ENCODE data around the gene TMEM250.

The TMEM250 gene

DNA sequence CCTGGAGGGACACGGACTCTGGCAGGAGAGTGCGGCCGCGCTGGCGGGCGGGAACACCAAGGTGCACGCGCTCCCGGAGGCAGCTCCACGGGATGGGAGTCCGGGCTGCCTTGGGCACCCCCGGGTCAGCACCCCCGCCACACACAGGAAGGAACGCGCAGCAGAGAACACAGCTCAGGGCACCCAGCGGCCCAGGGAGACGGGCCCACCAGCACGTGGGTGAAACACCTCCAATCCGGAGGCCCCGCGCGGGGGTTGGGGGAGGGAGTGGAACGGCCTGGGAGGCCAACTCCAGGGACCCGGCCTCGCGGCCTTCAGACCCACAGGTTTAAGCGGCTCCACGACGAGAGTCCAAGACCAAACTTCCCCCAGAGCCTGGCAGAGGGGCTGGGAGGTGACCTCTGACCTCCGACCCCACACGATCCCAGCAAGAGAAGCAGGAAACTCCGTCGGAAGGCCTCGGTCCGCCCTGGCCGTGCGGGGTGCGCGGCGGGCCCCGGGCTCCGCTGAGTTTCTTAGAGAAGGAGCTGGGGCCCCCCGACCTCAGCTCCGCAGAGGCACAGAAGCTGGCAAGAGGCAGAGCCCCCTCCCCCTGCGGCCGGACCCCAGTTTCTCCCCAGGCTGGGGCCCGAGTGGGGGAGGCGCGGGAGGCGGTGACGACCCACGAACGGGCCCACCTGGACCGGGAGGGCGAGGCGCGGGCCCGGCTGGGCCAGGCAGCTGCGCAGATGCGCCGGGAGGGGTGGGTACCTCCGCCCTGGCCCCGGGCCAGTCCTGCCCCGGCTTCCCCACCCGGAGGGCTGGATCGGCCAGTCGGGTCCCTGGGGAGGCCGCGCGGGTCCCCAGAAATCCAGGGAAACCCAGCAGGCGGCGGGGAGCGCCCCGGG lies 24.4 kb downstream of the TMEM250 start:
- peak; percentile 84 for DNase-seq

DNA sequence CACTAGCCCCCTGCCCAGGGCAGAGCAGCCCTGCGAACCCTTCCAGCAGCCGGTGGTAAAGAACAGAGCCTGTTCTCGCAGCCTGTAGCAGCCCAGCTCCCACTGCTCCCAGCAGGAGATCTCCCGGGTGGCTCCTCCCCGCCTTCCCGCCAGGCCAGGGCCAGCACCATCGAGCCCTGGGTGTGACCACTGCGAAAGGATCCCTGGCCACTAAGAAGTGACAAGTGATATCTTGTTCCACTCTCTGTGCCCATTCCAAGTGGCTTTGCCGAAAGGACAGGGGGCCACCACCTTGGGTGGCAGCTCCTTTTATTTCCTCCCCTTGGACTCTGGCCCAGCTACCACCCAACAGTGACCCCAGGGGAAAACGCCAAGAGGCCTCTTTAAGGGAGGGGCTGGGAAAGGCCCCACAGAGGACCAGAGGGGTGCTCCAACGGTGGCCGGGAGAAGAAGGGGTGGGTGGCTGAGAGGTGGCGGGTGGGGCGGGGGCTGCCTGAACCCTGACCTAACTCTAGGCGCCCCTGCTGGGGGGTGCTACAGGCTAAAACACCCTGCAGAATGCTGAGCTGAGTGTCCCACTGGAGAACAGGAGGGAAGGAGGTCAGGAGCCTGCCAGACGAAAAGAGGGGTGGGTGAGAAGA lies 25.2 kb downstream of the TMEM250 start:
- no peak for DNase-seq

DNA sequence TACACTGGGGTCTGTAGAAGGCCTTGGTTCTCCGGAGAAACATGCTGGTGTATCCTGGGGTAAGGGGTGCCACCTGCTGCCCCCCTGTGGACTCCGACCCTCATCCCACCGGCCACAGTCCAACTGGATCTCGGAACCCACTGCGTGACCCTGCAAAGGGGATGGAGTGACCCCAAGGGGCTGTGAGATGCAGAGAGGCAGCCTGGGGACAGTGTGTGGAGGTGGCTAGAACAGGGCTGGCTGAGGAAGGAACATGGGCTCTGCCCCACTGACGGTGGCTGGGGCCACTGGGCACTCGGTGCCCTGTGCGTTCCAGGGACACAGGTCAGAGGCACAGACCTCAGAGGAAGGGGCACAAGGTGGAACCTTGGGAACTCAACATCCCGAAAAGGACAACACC lies 25.9 kb downstream of the TMEM250 start:
- DNase-seq = no peak

DNA sequence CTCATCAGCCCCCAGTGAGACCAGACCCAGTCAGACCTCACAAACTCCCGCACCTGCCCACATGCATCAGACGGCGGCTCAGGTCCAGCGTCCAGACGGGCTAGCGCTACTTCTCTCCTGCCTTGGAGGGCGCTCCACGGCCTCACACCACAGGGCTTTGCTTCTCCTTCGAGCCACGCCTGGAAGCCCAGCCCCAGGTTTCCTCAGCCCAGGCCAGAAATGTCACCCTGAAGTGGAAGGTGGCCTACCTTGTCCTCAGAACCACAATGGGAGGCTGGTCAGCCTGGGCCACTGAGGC lies 26.4 kb downstream of the TMEM250 start:
- DNase-seq = no peak

DNA sequence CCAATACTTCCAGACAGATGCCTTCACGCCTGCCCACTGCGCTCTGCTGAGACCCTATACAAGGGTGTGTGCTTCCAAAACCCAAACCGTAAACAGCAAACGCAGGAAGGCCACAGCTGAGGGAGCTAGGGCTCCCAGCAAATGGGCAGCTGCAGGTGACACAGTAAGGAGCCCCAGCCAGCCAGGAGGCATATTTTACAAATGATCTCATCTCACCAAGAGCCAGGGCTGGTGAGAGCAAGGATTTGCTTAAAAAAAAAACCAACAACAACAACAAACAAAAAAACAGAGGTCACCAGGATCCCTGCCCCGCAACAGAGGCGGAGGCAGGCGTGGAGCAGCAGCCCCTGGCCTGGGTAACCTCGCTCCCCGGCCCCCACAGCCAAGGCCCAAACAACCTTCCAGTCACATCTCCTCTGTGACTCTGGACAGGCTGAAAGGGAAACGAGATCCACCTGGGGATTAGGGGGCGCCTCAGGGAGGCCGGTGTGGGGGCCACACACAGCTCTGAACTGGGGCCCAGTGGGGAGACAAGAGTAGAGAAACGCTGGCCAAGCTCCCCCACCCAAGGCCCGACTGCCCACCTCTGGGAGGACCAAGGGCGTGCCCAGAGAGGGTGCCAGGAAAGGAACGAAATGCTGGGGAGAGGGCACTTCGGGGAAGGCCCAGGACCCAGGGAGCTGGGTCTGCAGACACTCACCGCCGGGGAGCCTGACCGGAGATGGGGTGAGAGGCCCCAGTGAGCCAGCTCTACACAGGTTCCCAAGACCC lies 26.9 kb downstream of the TMEM250 start:
- DNase-seq = no peak

DNA sequence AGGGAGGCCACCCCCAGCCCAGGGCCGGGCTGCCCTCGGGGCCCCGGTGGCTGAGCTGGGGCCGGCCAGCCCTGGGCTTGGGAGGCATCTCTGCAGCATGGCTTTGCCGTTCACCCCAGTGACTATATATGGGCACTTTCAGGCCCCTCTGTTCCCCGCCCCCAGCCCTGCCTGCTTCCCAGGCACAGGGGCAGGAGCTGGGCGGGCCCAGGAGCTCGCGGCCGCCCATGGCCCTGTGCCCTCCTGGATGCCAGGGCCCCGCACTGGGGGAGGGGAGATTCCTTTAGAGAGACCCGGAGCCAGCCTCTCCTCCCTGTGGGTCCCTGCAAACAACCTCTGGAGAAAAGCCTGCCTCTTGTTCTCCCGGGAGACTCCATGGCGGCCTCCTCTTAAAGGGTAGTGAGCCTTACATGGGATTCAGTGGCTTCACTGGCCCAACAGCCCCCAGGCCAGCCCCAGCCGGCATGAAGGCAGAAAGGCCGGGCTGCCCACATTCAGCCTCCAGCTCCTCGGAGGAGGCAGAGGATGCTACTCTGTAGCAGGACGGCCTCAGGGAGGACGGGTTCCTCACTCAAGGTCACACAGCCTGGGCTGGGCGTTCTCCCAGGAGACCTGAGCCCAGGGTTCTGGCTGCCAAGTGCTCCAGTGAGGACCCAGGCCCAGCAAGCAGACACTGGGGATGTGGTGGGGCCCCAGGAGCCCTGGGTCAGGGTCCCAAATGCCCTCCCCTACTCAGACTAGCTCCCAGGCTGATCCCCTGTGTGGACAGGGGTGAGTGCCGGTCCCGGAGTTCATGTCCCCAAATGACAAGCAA lies 27.7 kb downstream of the TMEM250 start:
- no peak for DNase-seq

DNA sequence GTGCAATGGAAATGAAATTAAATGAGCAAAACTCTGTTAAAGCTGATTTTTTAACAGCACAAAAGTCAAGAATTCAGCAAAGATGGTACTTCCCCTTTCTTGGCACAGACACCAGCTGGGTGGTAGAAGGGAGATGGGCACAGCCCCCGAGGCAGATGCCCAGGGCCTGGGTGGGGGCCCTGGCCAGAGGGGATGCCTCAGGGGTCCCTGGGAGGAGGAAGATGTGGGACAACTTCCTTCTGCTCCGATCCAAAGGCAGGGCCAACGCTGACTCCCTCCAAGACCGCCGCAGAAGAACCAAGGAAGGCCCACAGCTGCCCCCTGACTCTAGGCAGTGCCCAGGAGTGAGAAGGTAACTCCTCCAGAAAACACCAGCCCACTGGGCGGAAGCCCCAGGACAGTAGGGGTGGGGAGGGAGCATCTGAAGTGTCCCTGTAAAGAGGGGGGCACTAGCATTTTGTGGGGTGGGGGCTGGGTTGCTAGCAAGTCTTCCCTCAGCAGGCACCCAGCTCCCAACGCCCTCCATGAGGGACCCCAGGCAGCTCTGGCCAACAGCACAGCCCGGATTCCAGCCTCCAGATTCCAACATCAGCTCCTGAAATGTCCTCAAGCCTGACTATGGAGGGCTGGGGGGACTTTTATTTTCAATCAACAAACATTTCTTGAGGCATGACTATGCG lies 28.5 kb downstream of the TMEM250 start:
- no peak for DNase-seq

DNA sequence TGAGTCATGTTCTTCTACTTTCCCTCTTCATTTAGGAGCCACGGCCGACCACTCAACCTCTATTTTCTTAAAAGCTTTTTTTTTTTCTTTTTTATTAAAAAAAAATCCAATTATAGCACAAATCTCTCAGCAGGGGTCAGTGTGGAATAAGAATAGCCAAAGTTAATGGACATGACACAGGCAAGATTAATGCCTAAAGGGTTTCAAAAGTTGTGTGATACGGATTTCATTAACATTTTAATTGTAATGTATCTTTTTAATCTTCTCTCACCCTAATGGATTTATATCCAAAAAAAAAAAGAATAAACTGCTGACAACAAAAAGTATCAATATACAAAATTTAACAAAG lies 29.0 kb downstream of the TMEM250 start:
- no peak for DNase-seq

DNA sequence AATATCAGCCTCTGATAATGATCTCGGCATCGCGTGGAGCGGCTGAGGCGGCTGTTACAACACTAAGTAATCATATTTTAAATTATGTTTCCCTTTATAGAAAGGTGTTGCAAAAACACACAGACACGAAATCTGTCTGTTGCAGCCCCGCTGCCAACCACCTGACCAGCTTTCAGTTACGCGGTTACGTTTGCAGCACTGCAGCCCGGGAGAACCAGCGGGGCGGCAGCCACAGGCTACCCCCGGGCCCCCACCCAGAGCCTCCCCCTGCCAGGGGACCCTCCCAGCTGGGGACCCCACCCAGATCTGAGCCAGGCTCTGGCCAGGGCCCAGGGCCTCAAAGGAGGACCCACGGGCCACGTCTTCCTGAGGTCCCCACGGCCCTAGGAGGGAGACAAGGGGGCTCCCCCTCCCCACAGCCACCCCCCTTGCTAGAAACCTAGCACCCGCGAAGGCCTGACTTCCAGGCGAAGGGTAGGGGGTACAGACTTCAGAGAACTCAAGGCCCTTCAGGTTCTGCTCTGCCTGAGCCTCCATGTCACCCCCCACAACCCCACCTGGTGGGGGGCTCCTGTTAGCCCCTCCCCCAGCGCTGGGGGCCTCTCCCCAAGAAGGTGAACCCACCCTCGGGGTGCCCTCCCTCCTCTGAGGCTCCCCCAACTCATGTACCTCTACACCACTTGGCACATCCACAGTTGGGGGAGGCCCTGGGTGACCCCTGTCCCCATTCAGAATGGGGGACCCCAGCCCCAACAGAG lies 29.6 kb downstream of the TMEM250 start:
- DNase-seq = peak; percentile 56

DNA sequence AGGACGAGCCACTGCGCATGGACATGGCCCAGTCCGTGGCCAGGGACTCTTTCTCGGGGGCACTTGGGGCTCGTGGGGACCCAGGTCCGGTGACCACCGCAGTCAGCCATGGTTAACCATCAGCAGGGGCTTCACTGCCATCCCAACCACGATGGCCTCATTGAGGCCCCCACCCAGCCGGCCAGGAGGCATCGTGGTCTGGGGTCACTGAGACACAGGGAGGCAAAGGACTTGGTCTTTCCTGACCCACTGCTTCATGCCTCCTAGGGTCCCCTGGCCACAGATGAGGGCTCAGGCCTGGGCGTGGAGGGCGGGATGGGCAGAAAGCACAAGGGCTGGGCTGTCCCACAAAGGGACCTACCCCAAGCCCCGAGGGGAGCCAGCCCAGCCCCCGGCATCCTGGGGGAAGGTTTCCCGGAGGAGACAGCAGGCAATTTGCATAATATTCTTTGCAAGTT lies 30.2 kb downstream of the TMEM250 start:
- peak; percentile 52 for DNase-seq

DNA sequence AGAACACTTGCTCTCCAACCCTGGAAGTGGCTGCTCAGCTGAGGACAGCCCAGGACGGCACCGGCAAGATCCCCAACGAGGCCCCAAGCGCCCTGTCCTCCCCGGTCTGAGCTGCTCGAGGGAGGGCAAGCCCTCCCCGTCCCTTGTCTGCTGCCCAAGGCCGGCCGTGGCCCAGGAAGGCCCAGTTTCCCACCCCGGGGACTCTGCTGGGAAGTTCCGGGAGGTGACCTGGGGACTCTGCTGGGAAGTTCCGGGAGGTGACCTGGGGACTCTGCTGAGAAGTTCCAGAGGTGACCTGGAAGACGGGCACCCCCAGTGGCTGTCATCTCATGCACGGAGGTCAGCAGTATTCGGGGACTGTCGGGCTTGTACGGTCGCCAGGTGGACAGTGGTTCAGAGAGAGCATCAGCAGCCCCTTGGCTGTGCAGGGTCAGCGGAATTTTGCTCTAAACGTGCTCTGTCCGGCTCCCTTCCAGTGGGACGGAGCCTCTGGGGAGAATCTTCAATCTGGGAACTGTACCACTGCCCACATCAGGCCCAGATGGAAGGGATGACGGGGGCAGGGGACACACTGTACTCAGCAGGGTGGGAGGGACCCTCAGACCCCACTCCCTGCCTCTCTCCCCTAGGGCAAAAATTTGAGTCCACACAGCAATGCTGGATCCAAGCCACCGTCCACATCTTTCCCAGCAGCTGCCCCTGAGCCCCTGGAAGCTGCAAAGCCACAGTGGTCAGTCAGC lies 30.8 kb downstream of the TMEM250 start:
- no peak for DNase-seq

DNA sequence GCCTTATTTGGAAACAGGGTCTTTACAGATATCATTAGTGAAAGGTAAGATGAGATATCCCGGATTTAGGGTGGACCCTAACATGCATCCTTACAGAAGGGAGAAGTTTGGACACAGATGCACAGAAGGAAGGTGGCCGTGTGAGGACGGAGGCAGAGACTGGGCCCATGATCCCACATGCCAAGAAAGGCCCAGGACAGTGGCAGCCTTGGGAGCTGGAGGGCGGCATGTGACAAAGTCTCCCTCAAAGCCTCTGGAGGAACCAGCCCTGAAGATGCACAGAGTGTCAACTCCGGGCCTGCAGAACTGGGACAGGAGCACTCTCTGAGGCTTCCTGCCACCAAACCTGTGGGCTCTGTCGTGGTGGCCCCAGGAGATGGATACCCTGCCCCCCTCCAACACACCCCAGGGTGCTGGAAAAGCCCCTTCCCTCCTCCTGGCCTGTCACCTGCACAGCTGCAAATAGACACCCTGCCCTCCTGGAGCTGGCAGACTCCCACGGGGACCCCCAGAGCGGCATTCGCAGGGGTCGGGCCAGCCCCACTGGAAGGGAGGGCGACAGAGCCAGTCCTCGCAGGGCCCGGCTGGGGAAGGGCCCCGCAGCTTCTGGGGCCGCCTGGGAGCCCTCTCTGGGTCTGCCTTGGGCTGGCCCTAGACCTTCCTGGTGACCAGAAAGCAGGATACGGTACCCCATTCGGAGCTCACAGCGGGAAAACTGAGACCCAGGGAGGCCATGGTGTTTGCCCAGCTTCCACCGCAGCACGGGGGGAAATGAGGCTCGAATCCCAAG lies 31.5 kb downstream of the TMEM250 start:
- DNase-seq = peak; percentile 49

DNA sequence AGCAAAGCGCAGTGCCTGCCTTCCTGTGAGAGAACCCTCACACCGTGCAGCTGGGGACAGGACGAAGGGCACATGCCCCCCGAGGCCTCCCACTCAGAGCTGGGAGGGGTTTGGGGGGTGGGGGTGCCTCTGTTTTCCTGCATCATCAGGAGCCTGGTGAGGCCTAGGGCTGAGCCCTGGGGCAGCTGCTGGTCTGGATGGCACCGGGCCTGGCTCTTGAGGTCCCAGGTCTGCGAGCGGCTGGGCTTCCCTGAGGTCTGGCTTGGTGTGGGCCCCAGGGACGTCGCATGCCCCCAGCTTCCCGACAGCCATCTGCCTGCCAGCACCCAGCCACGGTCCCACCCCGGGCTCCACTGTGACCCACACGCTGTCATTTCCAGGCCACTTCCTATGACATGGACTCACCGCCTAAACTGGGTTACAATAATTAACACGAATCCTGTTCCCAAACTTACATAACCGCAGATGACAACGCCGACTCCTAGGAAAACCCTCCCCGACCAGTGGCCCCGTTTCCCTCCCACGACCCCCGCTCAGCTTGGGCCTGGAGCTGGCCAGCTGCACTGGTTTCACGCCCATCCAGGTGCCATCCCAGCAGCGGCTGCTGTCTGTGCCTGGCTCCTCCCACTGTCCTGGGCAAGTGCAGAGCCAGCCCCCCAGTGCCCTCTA lies 32.3 kb downstream of the TMEM250 start:
- no peak for DNase-seq

DNA sequence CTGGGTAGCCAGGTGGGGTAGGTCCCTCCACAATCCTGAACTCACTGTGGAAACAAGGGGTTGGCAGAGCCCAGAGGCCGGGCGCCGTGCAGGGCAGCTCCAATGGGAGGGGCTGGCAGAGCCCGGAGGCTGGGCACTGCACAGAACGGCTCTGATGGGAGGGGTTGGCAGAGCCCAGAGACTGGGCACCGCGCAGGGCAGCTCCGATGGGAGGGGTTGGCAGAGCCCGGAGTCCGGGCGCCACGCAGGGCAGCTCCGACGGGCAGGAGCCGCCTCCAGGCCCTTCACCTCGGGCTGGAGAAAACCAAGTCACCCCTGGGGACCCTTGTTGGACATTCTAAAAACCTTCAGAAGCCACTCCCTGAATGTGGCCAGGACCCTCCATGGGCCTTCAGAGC lies 32.9 kb downstream of the TMEM250 start:
- DNase-seq = no peak

DNA sequence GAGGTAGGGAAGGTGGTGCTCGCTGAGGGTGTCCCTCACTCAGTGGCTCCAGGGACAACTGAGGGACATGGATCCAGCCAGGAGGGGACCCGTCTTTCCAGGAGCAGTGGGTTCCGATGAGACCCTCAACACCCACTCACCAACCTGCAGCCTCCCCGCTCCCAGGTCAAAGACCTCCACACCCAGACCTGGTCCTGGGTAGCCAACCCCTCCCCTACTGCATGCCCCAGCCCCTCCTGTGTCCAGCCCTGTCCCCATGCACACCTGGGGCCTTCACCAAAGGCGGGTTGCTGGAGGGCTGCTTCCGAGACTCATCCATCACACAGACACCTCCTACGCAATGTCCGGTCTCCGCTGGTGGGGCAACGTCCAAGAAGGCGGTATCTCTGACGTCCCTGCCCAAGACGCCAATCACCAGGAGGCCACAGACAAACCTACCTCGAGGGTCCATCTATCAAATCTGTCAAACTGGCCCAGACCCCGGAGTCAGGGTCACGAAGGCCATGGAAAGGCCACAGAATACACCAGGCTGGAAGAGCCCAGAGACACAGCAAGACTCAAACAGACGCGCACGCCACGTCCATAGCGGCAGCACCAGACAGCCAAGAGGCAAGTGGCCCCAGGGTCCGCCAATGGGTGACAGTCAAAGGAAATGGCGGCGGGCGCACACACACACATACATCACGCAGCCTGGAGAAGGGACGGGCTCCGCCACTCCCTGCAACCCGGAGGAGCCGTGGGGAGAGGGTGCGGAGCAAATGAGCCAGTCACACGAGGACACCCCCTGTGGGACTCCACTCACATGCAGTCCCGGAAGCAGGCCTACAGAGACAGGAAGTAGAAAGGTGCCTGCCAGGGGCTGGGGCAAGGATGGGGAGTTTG lies 34.4 kb downstream of the TMEM250 start:
- no peak for DNase-seq

DNA sequence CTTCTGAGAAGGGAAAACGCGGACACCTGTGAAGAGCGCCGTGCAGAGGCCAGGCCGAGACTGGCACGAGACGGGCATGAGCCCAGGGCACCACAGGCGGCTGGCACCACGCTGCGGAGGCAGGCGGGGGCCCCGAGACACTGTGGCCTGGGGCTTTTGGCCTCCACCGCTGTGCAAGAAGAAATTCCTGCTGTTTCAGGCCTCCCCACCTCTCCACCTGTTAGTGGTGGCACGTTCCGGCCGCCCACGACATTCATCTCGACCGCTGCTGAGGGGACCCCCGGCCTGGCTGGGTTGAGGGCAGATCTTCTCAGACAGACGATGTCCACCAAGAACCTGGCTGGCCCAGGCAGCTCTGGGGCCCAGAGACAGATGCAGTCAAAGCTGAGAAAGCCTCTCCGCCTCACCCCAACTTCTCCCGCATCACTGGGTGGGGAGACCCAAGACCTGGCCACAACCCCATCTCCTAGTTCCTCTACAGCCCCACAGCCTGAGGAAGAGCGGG lies 35.1 kb downstream of the TMEM250 start:
- no peak for DNase-seq

DNA sequence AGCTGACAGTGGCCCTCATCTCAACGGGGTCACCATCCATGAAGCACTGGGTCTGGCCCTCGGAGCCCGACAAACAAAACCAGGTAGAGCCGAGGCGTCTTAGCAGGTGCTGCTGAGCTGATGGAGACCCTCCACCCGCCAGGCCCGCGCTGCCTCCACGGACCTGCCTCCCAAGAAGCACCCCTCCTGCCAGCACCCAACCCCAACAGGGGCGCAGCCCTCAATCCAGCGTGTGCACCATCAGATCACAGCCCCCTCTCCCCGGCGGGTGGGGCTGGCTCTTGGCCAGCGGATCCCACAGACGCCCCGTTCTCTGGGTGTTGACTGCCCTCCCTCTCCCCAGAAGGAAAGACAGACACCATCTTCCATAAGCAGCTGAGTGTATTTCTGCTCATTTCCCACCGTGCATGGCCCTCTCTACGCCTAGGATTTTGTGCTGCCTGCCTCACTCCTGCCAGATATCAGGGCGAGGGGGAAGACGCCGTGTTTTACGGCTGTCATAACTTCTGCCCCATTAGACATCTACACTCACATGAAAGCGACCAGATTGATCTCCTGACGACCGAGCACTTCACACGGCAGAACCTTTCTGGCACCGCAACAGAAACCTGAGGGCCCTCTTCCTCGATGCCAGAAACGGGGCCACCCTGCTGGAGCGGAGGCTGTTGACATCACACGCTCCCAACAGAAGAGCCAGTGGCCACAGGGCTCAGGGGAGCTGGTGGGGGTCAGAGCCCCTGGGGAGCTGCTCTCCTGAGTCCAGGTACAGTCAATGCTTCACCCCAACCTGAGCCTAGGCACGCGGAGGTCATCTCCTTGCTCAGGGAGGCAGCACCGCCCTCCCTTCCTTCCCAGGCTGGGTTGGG lies 35.9 kb downstream of the TMEM250 start:
- DNase-seq = no peak
